SK-N-SH (cell line): ENCODE data around the gene SND1. TPM values are rescaled to one million over a fixed set of nuclear protein-coding genes. Genes with fewer than 3 reads are reported as not detected.

Source experiments
- CHD2 ChIP-seq: fragments of 150-350 bp; IDR thresholded peaks from 2 replicates; pipeline ENCODE4 v1.6.1; 2018; ENCODE audit warnings: low read length; ENCODE audit not compliant: partially characterized antibody
- EP300 ChIP-seq, 2 experiments: IDR thresholded peaks; 2 replicates each; pipeline versions ENCODE4 v1.4.0 to v1.6.1; 2012; ENCODE audit warnings: borderline replicate concordance in 1 of 2, low read depth in 1 of 2, low read length in 1 of 2
- EZH2phosphoT487 ChIP-seq: fragments of 200-600 bp; sonication (generic); IDR thresholded peaks from 2 replicates; pipeline ENCODE4 v1.6.1; 2017; ENCODE audit warnings: low read depth, mixed run types, mild to moderate bottlenecking, antibody characterized with exemption, moderate library complexity, borderline replicate concordance
- FOSL2 ChIP-seq: IDR thresholded peaks from 2 replicates; pipeline ENCODE4 v1.4.0; 2012; ENCODE audit warnings: low read depth, mild to moderate bottlenecking, moderate library complexity, borderline replicate concordance
- FOXM1 ChIP-seq: IDR thresholded peaks from 2 replicates; pipeline ENCODE4 v1.4.0; 2012; ENCODE audit warnings: low read depth, mild to moderate bottlenecking
- GABPA ChIP-seq: IDR thresholded peaks from 2 replicates; pipeline ENCODE4 v1.4.0; 2012; ENCODE audit warnings: low read depth, mild to moderate bottlenecking
- MXI1 ChIP-seq: IDR thresholded peaks from 2 replicates; pipeline ENCODE4 v1.6.1; 2012; ENCODE audit warnings: mild to moderate bottlenecking, low read depth, low read length, improper control_type of control experiment
- NFIC ChIP-seq: IDR thresholded peaks from 2 replicates; pipeline ENCODE4 v1.4.0; 2012; ENCODE audit warnings: borderline replicate concordance
- NRF1 ChIP-seq: IDR thresholded peaks from 2 replicates; pipeline ENCODE4 v1.6.1; 2012; ENCODE audit warnings: low read depth, mild to moderate bottlenecking, low read length
- RAD21 ChIP-seq: IDR thresholded peaks from 2 replicates; pipeline ENCODE4 v1.6.1; 2012; ENCODE audit warnings: mild to moderate bottlenecking, low read length
- RCOR1 ChIP-seq: fragments of 150-350 bp; IDR thresholded peaks from 2 replicates; pipeline ENCODE4 v1.6.1; 2017; ENCODE audit warnings: antibody characterized with exemption, low read length
- RFX5 ChIP-seq: IDR thresholded peaks from 2 replicates; pipeline ENCODE4 v1.6.1; 2012; ENCODE audit warnings: mild to moderate bottlenecking, improper control_type of control experiment, low read length
- RXRA ChIP-seq: IDR thresholded peaks from 2 replicates; pipeline ENCODE4 v1.4.0; 2012; ENCODE audit warnings: low read depth, mild to moderate bottlenecking, borderline replicate concordance
- SIN3A ChIP-seq: IDR thresholded peaks from 2 replicates; pipeline ENCODE4 v1.6.1; 2012; ENCODE audit warnings: low read depth, mild to moderate bottlenecking, low read length, moderate library complexity, borderline replicate concordance
- TCF12 ChIP-seq: IDR thresholded peaks from 2 replicates; pipeline ENCODE4 v1.4.0; 2012
- polyA plus RNA-seq, 3 experiments: library from polyadenylated mRNA; depleted of rRNA; stranded (reverse); fragments of >200 nt; gene quantifications; 2 replicates each; pipeline ENCODE4 v1.2.3, GENCODE V29; 2012
- TF ChIP-seq, protein P1 (sequence below): fragments of 200-600 bp; sonication (generic); IDR thresholded peaks from 2 replicates; pipeline ENCODE4 v1.6.1; 2017; ENCODE audit warnings: antibody characterized with exemption, mild to moderate bottlenecking, moderate library complexity
- TF ChIP-seq, protein P2 (sequence below): IDR thresholded peaks from 2 replicates; pipeline ENCODE4 v1.4.0; 2012; ENCODE audit warnings: low read depth, borderline replicate concordance
- TF ChIP-seq, protein P3 (sequence below): fragments of 150-350 bp; IDR thresholded peaks from 2 replicates; pipeline ENCODE4 v1.6.1; 2016; ENCODE audit warnings: mild to moderate bottlenecking, low read depth, low read length
- TF ChIP-seq, protein P4 (sequence below): fragments of 150-350 bp; IDR thresholded peaks from 2 replicates; pipeline ENCODE4 v1.6.1; 2017; ENCODE audit warnings: antibody characterized with exemption, low read length, low read depth, borderline replicate concordance
- TF ChIP-seq, protein P5 (sequence below): IDR thresholded peaks from 2 replicates; pipeline ENCODE4 v1.4.0; 2012; ENCODE audit warnings: low read depth, borderline replicate concordance
- TF ChIP-seq, protein P6 (sequence below): IDR thresholded peaks from 2 replicates; pipeline ENCODE4 v1.4.0; 2012; ENCODE audit warnings: low read depth

Gene SND1
- polyA plus RNA-seq, 1 of the 3 experiments (the other 2 are of a cell fraction), result 165 TPM

DNA sequence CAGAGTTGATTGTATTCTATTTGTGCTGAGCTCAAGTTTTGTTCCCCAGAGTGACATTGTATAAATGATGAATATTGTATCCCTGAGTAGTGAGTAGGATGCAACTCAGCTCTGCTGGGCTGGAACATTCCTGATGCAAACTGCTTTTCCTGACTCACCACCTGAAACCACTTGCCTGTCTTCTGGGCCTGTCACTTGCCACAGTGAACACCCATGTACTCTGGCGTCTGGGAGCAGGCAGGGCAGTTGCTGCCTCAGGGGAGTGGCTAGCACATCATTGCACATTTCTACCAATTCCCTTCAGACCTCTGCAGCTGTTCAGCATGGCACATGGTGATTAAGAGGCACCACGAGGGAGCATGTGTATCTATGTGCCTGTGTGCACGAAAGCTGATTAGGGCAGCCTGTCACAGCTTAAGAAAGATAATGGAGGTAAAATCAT lies 157.3 kb downstream of the SND1 start (continued):
- TF ChIP-seq, protein P1, sequence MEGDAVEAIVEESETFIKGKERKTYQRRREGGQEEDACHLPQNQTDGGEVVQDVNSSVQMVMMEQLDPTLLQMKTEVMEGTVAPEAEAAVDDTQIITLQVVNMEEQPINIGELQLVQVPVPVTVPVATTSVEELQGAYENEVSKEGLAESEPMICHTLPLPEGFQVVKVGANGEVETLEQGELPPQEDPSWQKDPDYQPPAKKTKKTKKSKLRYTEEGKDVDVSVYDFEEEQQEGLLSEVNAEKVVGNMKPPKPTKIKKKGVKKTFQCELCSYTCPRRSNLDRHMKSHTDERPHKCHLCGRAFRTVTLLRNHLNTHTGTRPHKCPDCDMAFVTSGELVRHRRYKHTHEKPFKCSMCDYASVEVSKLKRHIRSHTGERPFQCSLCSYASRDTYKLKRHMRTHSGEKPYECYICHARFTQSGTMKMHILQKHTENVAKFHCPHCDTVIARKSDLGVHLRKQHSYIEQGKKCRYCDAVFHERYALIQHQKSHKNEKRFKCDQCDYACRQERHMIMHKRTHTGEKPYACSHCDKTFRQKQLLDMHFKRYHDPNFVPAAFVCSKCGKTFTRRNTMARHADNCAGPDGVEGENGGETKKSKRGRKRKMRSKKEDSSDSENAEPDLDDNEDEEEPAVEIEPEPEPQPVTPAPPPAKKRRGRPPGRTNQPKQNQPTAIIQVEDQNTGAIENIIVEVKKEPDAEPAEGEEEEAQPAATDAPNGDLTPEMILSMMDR, result no peak
- TF ChIP-seq SIN3A, result peak; percentile 55; the same call in 1 of the 2 replicates
- no peak for TF ChIP-seq CHD2
- TF ChIP-seq, protein P2, sequence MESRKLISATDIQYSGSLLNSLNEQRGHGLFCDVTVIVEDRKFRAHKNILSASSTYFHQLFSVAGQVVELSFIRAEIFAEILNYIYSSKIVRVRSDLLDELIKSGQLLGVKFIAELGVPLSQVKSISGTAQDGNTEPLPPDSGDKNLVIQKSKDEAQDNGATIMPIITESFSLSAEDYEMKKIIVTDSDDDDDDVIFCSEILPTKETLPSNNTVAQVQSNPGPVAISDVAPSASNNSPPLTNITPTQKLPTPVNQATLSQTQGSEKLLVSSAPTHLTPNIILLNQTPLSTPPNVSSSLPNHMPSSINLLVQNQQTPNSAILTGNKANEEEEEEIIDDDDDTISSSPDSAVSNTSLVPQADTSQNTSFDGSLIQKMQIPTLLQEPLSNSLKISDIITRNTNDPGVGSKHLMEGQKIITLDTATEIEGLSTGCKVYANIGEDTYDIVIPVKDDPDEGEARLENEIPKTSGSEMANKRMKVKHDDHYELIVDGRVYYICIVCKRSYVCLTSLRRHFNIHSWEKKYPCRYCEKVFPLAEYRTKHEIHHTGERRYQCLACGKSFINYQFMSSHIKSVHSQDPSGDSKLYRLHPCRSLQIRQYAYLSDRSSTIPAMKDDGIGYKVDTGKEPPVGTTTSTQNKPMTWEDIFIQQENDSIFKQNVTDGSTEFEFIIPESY, result no peak
- TF ChIP-seq RXRA, result no peak
- TF ChIP-seq, protein P3, sequence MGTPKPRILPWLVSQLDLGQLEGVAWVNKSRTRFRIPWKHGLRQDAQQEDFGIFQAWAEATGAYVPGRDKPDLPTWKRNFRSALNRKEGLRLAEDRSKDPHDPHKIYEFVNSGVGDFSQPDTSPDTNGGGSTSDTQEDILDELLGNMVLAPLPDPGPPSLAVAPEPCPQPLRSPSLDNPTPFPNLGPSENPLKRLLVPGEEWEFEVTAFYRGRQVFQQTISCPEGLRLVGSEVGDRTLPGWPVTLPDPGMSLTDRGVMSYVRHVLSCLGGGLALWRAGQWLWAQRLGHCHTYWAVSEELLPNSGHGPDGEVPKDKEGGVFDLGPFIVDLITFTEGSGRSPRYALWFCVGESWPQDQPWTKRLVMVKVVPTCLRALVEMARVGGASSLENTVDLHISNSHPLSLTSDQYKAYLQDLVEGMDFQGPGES, result no peak
- no peak for TF ChIP-seq GABPA
- peak; percentile 41 for TF ChIP-seq TCF12
- TF ChIP-seq MXI1, result peak; percentile 98
- TF ChIP-seq, protein P4, sequence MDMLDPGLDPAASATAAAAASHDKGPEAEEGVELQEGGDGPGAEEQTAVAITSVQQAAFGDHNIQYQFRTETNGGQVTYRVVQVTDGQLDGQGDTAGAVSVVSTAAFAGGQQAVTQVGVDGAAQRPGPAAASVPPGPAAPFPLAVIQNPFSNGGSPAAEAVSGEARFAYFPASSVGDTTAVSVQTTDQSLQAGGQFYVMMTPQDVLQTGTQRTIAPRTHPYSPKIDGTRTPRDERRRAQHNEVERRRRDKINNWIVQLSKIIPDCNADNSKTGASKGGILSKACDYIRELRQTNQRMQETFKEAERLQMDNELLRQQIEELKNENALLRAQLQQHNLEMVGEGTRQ, result no peak
- TF ChIP-seq, protein P5, sequence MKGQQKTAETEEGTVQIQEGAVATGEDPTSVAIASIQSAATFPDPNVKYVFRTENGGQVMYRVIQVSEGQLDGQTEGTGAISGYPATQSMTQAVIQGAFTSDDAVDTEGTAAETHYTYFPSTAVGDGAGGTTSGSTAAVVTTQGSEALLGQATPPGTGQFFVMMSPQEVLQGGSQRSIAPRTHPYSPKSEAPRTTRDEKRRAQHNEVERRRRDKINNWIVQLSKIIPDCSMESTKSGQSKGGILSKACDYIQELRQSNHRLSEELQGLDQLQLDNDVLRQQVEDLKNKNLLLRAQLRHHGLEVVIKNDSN, result no peak
- no peak for TF ChIP-seq FOXM1
- TF ChIP-seq, protein P6, sequence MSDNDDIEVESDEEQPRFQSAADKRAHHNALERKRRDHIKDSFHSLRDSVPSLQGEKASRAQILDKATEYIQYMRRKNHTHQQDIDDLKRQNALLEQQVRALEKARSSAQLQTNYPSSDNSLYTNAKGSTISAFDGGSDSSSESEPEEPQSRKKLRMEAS, result peak; percentile 80
- TF ChIP-seq RFX5, result no peak
- no peak for TF ChIP-seq NFIC
- TF ChIP-seq FOSL2, result peak; percentile 42; the same call in 1 of the 2 replicates
- TF ChIP-seq RAD21, result peak; percentile 32; the same call in 1 of the 2 replicates
- no peak; a peak in 1 of 4 replicates for TF ChIP-seq EP300 (IDR thresholded peaks at IDR 0.05; ENCODE audit: borderline replicate concordance in 1 of 2, low read depth in 1 of 2, low read length in 1 of 2)
- TF ChIP-seq NRF1, result no peak
- TF ChIP-seq RCOR1, result peak; percentile 47
- no peak for TF ChIP-seq EZH2phosphoT487
- TF ChIP-seq, all 33 proteins: peak for 11
